ENCODE results near the gene SFTPB.

Gene SFTPB

DNA sequence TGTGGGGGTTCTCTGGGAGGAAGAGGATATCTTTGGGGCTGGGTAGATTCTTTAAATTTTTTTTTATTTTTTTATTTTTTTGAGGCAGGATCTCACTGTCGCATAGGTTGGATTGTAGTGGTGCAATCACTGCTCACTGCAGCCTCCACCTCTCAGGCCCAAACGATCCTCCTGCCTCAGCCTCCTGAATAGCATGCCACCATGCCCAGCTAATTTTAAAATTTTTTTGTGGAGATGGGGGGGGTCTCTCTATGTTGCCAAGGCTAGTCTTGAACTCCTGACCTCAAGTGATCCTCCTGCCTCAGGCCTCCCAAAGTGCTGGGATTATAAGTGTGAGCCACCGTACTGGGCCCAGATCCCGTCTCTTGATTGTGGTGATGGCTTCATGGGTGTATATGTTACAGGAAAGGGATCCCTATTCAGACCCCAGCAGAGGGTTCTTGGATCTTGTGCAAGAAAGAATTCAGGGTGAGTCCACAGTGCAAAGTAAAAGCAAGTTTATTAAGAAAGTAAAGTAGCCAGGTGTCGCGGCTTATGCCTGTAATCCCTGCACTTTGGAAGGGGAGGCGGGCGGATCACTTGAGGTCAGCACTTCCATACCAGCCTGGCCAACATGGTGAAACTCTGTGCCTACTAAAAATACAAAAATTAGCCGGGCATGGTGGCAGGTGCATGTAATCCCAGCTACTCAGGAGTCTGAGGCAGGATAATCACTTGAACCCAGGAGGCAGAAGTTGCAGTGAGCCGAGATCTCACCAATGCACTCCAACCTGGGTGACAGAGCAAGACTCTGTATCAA, 54.1 kb downstream of the SFTPB start:
- Histone ChIP-seq H3K4me2 (no peak overlapping the region), H3K9ac (no peak overlapping the region), H3K27ac (no peak overlapping the region), H3K36me3 (ENCODE audit: insufficient read depth) (no peaks in the 10 kb centered on the region; the same call in 1 of the 2 replicates), H3K79me2 (ENCODE audit: insufficient read depth, low read depth) (peaks cover 33% of the 10 kb centered on the region), H3K4me3 (IDR thresholded peaks at IDR 0.05; ENCODE audit: insufficient read depth, low read depth, low read length) (no peak overlapping the region), H3K27me3 (ENCODE audit: insufficient read depth, low read depth) (no peaks in the 10 kb centered on the region), H2AFZ (ENCODE audit: low read depth) (no peak overlapping the region), H4K20me1 (ENCODE audit: insufficient read depth) (peaks cover 6% of the 10 kb centered on the region; the same call in 1 of the 2 replicates), H3K4me1 (ENCODE audit: low read depth, poor library complexity, severe bottlenecking) (peaks cover 31% of the 10 kb centered on the region)
- TF ChIP-seq, protein P1, sequence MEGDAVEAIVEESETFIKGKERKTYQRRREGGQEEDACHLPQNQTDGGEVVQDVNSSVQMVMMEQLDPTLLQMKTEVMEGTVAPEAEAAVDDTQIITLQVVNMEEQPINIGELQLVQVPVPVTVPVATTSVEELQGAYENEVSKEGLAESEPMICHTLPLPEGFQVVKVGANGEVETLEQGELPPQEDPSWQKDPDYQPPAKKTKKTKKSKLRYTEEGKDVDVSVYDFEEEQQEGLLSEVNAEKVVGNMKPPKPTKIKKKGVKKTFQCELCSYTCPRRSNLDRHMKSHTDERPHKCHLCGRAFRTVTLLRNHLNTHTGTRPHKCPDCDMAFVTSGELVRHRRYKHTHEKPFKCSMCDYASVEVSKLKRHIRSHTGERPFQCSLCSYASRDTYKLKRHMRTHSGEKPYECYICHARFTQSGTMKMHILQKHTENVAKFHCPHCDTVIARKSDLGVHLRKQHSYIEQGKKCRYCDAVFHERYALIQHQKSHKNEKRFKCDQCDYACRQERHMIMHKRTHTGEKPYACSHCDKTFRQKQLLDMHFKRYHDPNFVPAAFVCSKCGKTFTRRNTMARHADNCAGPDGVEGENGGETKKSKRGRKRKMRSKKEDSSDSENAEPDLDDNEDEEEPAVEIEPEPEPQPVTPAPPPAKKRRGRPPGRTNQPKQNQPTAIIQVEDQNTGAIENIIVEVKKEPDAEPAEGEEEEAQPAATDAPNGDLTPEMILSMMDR (conservative IDR thresholded peaks at IDR 0.05; ENCODE audit: low read depth, low read length): no peak

- Histone ChIP-seq H3K9ac (peak within 1 kb of the TSS; percentile 38; the same call in 1 of the 2 replicates), H2AFZ (ENCODE audit: low read depth) (peak within 1 kb of the TSS; percentile 88), H3K79me2 (ENCODE audit: insufficient read depth, low read depth) (peaks cover 13% of the 10 kb centered on the region), H3K27ac (no peak within 1 kb of the TSS; the same call in 1 of the 2 replicates), H3K27me3 (ENCODE audit: insufficient read depth, low read depth) (no peaks in the 10 kb centered on the region), H3K36me3 (ENCODE audit: insufficient read depth) (no peaks in the 10 kb centered on the region), H3K4me3 (IDR thresholded peaks at IDR 0.05; ENCODE audit: insufficient read depth, low read depth, low read length) (no peak within 1 kb of the TSS), H3K4me1 (ENCODE audit: low read depth, poor library complexity, severe bottlenecking) (peaks cover 14% of the 10 kb centered on the region), H4K20me1 (ENCODE audit: insufficient read depth) (peaks cover 2% of the 10 kb centered on the region; the same call in 1 of the 2 replicates), H3K4me2 (peak within 1 kb of the TSS; percentile 72)
- TF ChIP-seq, protein P1 (conservative IDR thresholded peaks at IDR 0.05; ENCODE audit: low read depth, low read length): no peak
Observed at GRCh38 chr2:85611705-85612587, 56.1 kb downstream of the SFTPB start, which contains the start of gene C2orf68. Gene C2orf68 (minus strand): TSS chr2:85612066. CDS start chr2:85611984, 82 bp downstream.

DNA sequence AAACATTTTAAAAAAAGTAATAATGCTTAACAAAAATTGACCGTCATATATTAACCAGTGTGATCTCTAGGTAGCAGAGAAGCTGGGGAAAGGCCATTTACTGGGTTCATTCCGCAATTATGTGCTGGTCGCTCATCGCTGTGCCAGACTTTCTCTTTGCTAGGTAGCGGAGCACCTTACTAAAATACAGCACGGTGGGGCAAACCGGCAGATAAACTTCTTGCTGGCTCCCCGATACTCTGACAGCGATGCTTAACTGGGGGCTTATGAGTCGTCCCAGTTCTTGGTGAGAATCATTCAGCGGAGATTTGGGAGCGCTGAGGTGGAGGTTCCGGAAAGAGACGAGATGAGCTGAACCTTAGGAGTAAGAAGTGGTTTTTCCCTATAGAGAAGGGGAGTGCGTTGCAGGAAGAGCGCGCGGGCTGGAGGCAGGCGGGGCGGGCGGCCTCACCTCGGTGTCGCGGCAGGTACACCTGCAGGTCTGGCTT, 56.7 kb downstream of the SFTPB start:
- Histone ChIP-seq H3K9ac (peak overlapping the region; percentile 38; the same call in 1 of the 2 replicates), H3K4me2 (peak overlapping the region; percentile 72), H3K27me3 (ENCODE audit: insufficient read depth, low read depth) (no peaks in the 10 kb centered on the region), H3K4me3 (IDR thresholded peaks at IDR 0.05; ENCODE audit: insufficient read depth, low read depth, low read length) (no peak overlapping the region), H3K27ac (no peak overlapping the region), H3K79me2 (ENCODE audit: insufficient read depth, low read depth) (peaks cover 6% of the 10 kb centered on the region; the same call in 1 of the 2 replicates), H2AFZ (ENCODE audit: low read depth) (peak overlapping the region; percentile 88), H3K36me3 (ENCODE audit: insufficient read depth) (no peaks in the 10 kb centered on the region), H3K4me1 (ENCODE audit: low read depth, poor library complexity, severe bottlenecking) (peaks cover 12% of the 10 kb centered on the region), H4K20me1 (ENCODE audit: insufficient read depth) (no peaks in the 10 kb centered on the region)
- TF ChIP-seq, protein P1 (conservative IDR thresholded peaks at IDR 0.05; ENCODE audit: low read depth, low read length): no peak
